GM12892 (cell line): Measurements from ENCODE around the gene PTPN4.

Experiments used
- POLR2A ChIP-seq: IDR thresholded peaks from 2 replicates; pipeline ENCODE4 v1.6.1; 2011; ENCODE audit warnings: low read depth, low read length, control low read depth
- POLR2AphosphoS5 ChIP-seq: IDR thresholded peaks from 2 replicates; pipeline ENCODE4 v1.6.1; 2011; ENCODE audit warnings: low read depth, low read length, control low read depth
- TAF1 ChIP-seq: IDR thresholded peaks from 2 replicates; pipeline ENCODE4 v1.6.1; 2011; ENCODE audit warnings: low read depth, mild to moderate bottlenecking, control low read depth, low read length, borderline replicate concordance

- TF ChIP-seq TAF1 (no peak), POLR2A (no peak), POLR2AphosphoS5 (no peak)
Measured at GRCh38 chr2:119774026-119774425, 14.3 kb downstream of the PTPN4 start.
